ENCODE measurements around the gene GPR139.

GRCh38 chr16:20016234-20016633 is 57.5 kb downstream of the GPR139 start:
- TF ChIP-seq CTCF (conservative IDR thresholded peaks at IDR 0.05; ENCODE audit: low read depth, low read length) (no peak), EZH2 (IDR thresholded peaks at IDR 0.05; ENCODE audit: borderline replicate concordance, low read depth, low read length, poor library complexity, severe bottlenecking) (no peak)
